H1 (cell line): ENCODE measurements around the gene ARRB1.
"Not testable (repeated sequence)": the region's sequence is repeated elsewhere in the genome, so short reads cannot be mapped to it uniquely, and the experiment has no call there.

Source experiments
- CEBPB ChIP-seq: IDR thresholded peaks from 2 replicates; pipeline ENCODE4 v1.6.1; 2012; ENCODE audit warnings: low read depth, low read length
- CHD2 ChIP-seq: IDR thresholded peaks from 2 replicates; pipeline ENCODE4 v1.6.1; 2012; ENCODE audit warnings: low read length, improper control_type of control experiment
- CTCF ChIP-seq, 3 experiments: IDR thresholded peaks; 1 replicate in 2 of 3; 2 replicates in 1 of 3; pipeline versions ENCODE4 v1.5.1 to v1.6.1; 2011; ENCODE audit warnings: low read length in 3 of 3, mild to moderate bottlenecking in 3 of 3, inconsistent platforms in 2 of 3, low read depth in 1 of 3, moderate library complexity in 1 of 3; ENCODE audit not compliant: insufficient read depth in 1 of 3; ENCODE audit errors: control extremely low read depth in 1 of 3
- EP300 ChIP-seq, 2 experiments: IDR thresholded peaks; 1 replicate in 1 of 2; 2 replicates in 1 of 2; pipeline ENCODE4 v1.6.1; 2011 to 2012; ENCODE audit warnings: low read depth in 2 of 2, low read length in 2 of 2, mild to moderate bottlenecking in 2 of 2, borderline replicate concordance in 1 of 2, inconsistent platforms in 1 of 2, moderate library complexity in 1 of 2
- EZH2 ChIP-seq: fragments of 200-600 bp; sonication (generic); IDR thresholded peaks from 2 replicates; pipeline ENCODE4 v1.7.1; 2012; ENCODE audit warnings: low read depth, mild to moderate bottlenecking, moderate library complexity, low read length, inconsistent platforms; ENCODE audit not compliant: severe bottlenecking
- GTF2F1 ChIP-seq: IDR thresholded peaks from 2 replicates; pipeline ENCODE4 v1.6.1; 2012; ENCODE audit warnings: low read depth, low read length, improper control_type of control experiment, borderline replicate concordance
- MAX ChIP-seq: IDR thresholded peaks from 2 replicates; pipeline ENCODE4 v1.6.1; 2012; ENCODE audit warnings: inconsistent platforms
- NRF1 ChIP-seq: IDR thresholded peaks from 2 replicates; pipeline ENCODE4 v1.6.1; 2011; ENCODE audit warnings: mild to moderate bottlenecking, low read depth, low read length, improper control_type of control experiment
- POLR2A ChIP-seq, 2 experiments: IDR thresholded peaks; 1 replicate in 1 of 2; 2 replicates in 1 of 2; pipeline ENCODE4 v1.6.1; 2011; ENCODE audit warnings: low read depth in 2 of 2, low read length in 2 of 2, mild to moderate bottlenecking in 2 of 2; ENCODE audit errors: control extremely low read depth in 1 of 2
- POLR2AphosphoS5 ChIP-seq: IDR thresholded peaks from 2 replicates; pipeline ENCODE4 v1.6.1; 2011; ENCODE audit warnings: low read depth, low read length
- SP2 ChIP-seq: IDR thresholded peaks from 2 replicates; pipeline ENCODE4 v1.6.1; 2012; ENCODE audit warnings: mild to moderate bottlenecking, low read length, inconsistent platforms
- SRF ChIP-seq: IDR thresholded peaks from 2 replicates; pipeline ENCODE4 v1.6.1; 2011; ENCODE audit warnings: mild to moderate bottlenecking, low read depth, low read length, moderate library complexity
- USF2 ChIP-seq: IDR thresholded peaks from 2 replicates; pipeline ENCODE4 v1.6.1; 2011; ENCODE audit warnings: low read length, improper control_type of control experiment
- ZNF274 ChIP-seq: IDR thresholded peaks from 2 replicates; pipeline ENCODE4 v1.7.0; 2012; ENCODE audit warnings: low read length, borderline replicate concordance; ENCODE audit errors: extremely low read depth

GRCh38 chr11:75362285-75362684, 10.8 kb upstream of the ARRB1 start:
- not testable (repeated sequence) for TF ChIP-seq MAX; EZH2; CTCF (IDR thresholded peaks at IDR 0.05; ENCODE audit: control extremely low read depth in 1 of 3, insufficient read depth in 1 of 3, low read depth in 1 of 3, low read length in 3 of 3); POLR2AphosphoS5; EP300 (IDR thresholded peaks at IDR 0.05; ENCODE audit: borderline replicate concordance in 1 of 2, low read depth in 2 of 2, low read length in 2 of 2); NRF1; POLR2A (IDR thresholded peaks at IDR 0.05; ENCODE audit: control extremely low read depth in 1 of 2, low read depth in 2 of 2, low read length in 2 of 2); ZNF274; SP2; USF2; SRF; CHD2; CEBPB; GTF2F1
